Pancreas (tissue), 10 donors: ENCODE data around the gene PAPPA. TPM values are rescaled to one million over a fixed set of nuclear protein-coding genes. Genes with fewer than 3 reads are reported as not detected.

Experiments
- ATAC-seq, 4 donors: fragments of 200-7000 bp; cut with Tn5 transposase; one replicate each; pipeline versions ENCODE4 v1.8.0 to v1.9.1; 2020; ENCODE audit warnings: mild to moderate bottlenecking in 4 of 4, moderate library complexity in 4 of 4
- DNase-seq, 6 donors: peaks; one replicate each; pipeline ENCODE4 v3.0.0-alpha.2; 2020
- FAIRE-seq: peaks from 2 replicates; lab custom pipeline; 2012; peaks lifted over from hg19 to GRCh38; lab: Jason Lieb, UNC
- H3K27ac ChIP-seq, 4 donors: fragments of 200-600 bp; sonication (generic); 1 replicate in 3 of 4; 2 replicates in 1 of 4; pipeline versions ENCODE4 v1.5.0 to v1.8.0; 2020
- H3K27me3 ChIP-seq, 4 donors: fragments of 200-600 bp; one replicate each; pipeline ENCODE4 v1.8.0; 2021
- H3K36me3 ChIP-seq, 3 donors: fragments of 200-600 bp; sonication (generic) in 1 of 3; one replicate each; pipeline versions ENCODE4 v1.5.0 to v1.8.0; 2020 to 2021
- H3K4me1 ChIP-seq, 3 donors: fragments of 200-600 bp; one replicate each; pipeline ENCODE4 v1.8.0; 2021
- H3K4me3 ChIP-seq, 4 donors: fragments of 200-600 bp; sonication (generic) in 2 of 4; one replicate each; pipeline versions ENCODE4 v1.5.0 to v1.8.0; 2020 to 2021
- H3K9me3 ChIP-seq, 4 donors: fragments of 200-600 bp; one replicate each; pipeline ENCODE4 v1.8.0; 2021
- CTCF ChIP-seq, 4 donors: fragments of 200-600 bp; sonication (generic) in 3 of 4; IDR thresholded peaks; one replicate each; pipeline versions ENCODE4 v1.5.0 to v1.8.0; 2021; ENCODE audit warnings: antibody characterized with exemption in 4 of 4
- WGBS, 2 donors: extraction: QIAGEN DNeasy Blood & Tissue Kit; methylation state at CpG; one replicate each; pipeline ENCODE4 v1.1.7; 2013; 5-methylcytosine and 5-hydroxymethylcytosine counted together
- intact Hi-C, 3 donors: fragments of 100-400 bp; cut with DNase I; formaldehyde crosslinking; loops; one replicate each; pipeline versions ENCODE4 v1.11.1 to v1.14.2; 2022
- polyA plus RNA-seq, 2 donors: library from polyadenylated mRNA; stranded (reverse); fragments of 200-250 nt; gene quantifications; one replicate each; pipeline ENCODE4 v1.2.3, GENCODE V29; 2013
- total RNA-seq, 6 donors: library from RNA; stranded (reverse); fragmentation: NEBNext Ultra II Directional in 4 of 6; extraction: Animal tissue kit (Norgen Biotek cat#: 25700) in 4 of 6; gene quantifications; one replicate each; pipeline versions ENCODE4 v1.2.1 to v1.2.4, GENCODE V29; 2021 to 2023
- donor health status: healthy with polysubstance abuse.
- donor health status: DM: no; HTN: no; CAD: no; lungs with moderate emphysema.
- donor health status: DM: no; HTN: no; CAD: no.
- donor health status: control.
- donor health status: control.
- donor health status: Bipolar disorder and iron deficiency.
- donor health status: DM: yes; HTN: yes; CAD: no.
- donor health status: DM: no; HTN: no; CAD: no.
- donor health status: DM: no; HTN: no; CAD: no.
- donor health status: DM: yes; HTN: yes; CAD: no.

PAPPA gene
- total and polyA plus RNA-seq, 8 donors, result 0.11 to 3.4 (median 0.76) TPM

- H3K4me3 ChIP-seq, result no peak overlapping the region
- no peak for ATAC-seq
- FAIRE-seq, result no peak
- no peak overlapping the region for H3K27ac ChIP-seq
- intact Hi-C loops, result no loop called here
- no peak for DNase-seq
- no peaks in the 10 kb centered on the region for H3K36me3 ChIP-seq
- WGBS, 2 donors, result 55 to 56% methylated on average over 5 of the region's 5 CpGs
- no peak for TF ChIP-seq CTCF (IDR thresholded peaks at IDR 0.05)
- no peaks in the 10 kb centered on the region for H3K27me3 ChIP-seq
- H3K4me1 ChIP-seq, result no peaks in the 10 kb centered on the region
- no peaks in the 10 kb centered on the region for H3K9me3 ChIP-seq
These were observed 79.0 kb downstream of the PAPPA start for GRCh38 chr9:116232424-116233159.

- ATAC-seq (no peak), DNase-seq (no peak), FAIRE-seq (no peak)
- Histone ChIP-seq H3K9me3 (no peaks in the 10 kb centered on the region), H3K27me3 (no peaks in the 10 kb centered on the region), H3K36me3 (no peaks in the 10 kb centered on the region), H3K4me1 (no peaks in the 10 kb centered on the region), H3K4me3 (no peak overlapping the region), H3K27ac (no peak overlapping the region)
- 77 to 85% methylated on average over 3 of the region's 3 CpGs for WGBS, 2 donors
- TF ChIP-seq CTCF (IDR thresholded peaks at IDR 0.05), result no peak
- intact Hi-C loops, result no loop called here
These were observed 79.6 kb downstream of the PAPPA start for GRCh38 chr9:116233160-116233530.

GRCh38 chr9:116234081-116234480, 80.5 kb downstream of the PAPPA start:
- FAIRE-seq (no peak), DNase-seq (no peak), ATAC-seq (peak in 1 of 4 donors; percentile 28)
- intact Hi-C loops, result no loop called here
- H3K4me3 ChIP-seq, result no peak overlapping the region
- H3K9me3 ChIP-seq, result no peaks in the 10 kb centered on the region
- 49 to 67% methylated on average over 4 of the region's 4 CpGs for WGBS, 2 donors
- H3K36me3 ChIP-seq, result no peaks in the 10 kb centered on the region
- no peaks in the 10 kb centered on the region for H3K4me1 ChIP-seq
- H3K27me3 ChIP-seq, result no peaks in the 10 kb centered on the region
- H3K27ac ChIP-seq, result no peak overlapping the region
- TF ChIP-seq CTCF (IDR thresholded peaks at IDR 0.05), result no peak

GRCh38 chr9:116236979-116237378, 83.4 kb downstream of the PAPPA start:
- DNase-seq, result no peak
- H3K27ac ChIP-seq, result no peak overlapping the region
- ATAC-seq, result no peak
- no peaks in the 10 kb centered on the region for H3K9me3 ChIP-seq
- no peaks in the 10 kb centered on the region for H3K27me3 ChIP-seq
- H3K36me3 ChIP-seq, result no peaks in the 10 kb centered on the region
- TF ChIP-seq CTCF (IDR thresholded peaks at IDR 0.05), result no peak
- intact Hi-C loops, result no loop called here
- FAIRE-seq, result no peak
- no peak overlapping the region for H3K4me3 ChIP-seq
- H3K4me1 ChIP-seq, result no peaks in the 10 kb centered on the region

GRCh38 chr9:116237456-116237855, 83.9 kb downstream of the PAPPA start:
- H3K27me3 ChIP-seq, result no peaks in the 10 kb centered on the region
- no peak overlapping the region for H3K27ac ChIP-seq
- H3K4me3 ChIP-seq, result no peak overlapping the region
- ATAC-seq (no peak), FAIRE-seq (no peak), DNase-seq (no peak)
- H3K36me3 ChIP-seq, result no peaks in the 10 kb centered on the region
- no peaks in the 10 kb centered on the region for H3K9me3 ChIP-seq
- intact Hi-C loops, result no loop called here
- WGBS, 2 donors, result 87 to 89% methylated on average over 4 of the region's 4 CpGs
- TF ChIP-seq CTCF (IDR thresholded peaks at IDR 0.05), result no peak
- no peaks in the 10 kb centered on the region for H3K4me1 ChIP-seq
